HepG2 (cell line): ENCODE data around the gene KREMEN1. TPM values are rescaled to one million over a fixed set of nuclear protein-coding genes. Genes with fewer than 3 reads are reported as not detected.
"Not testable (repeated sequence)": the region's sequence is repeated elsewhere in the genome, so short reads cannot be mapped to it uniquely, and the experiment has no call there.

Source experiments
- ATAC-seq: fragments of 200-7000 bp; cut with Tn5 transposase; 3 replicates; pipeline ENCODE4 v1.9.1; 2020; ENCODE audit warnings: mild to moderate bottlenecking, moderate library complexity
- BruUV-seq: library from RNA; stranded (reverse); fragments of 400-500 nt; replicated peaks from 2 replicates; lab custom pipeline; 2021; lab: Mats Ljungman, UMichigan
- CTCF ChIA-PET: fragments of 300-600 bp; formaldehyde crosslinking; extraction: SDS; loops from one replicate; lab custom pipeline; 2021; ENCODE audit warnings: low total read pairs, inconsistent platforms, low intra/inter-chr PET ratio; lab: Yijun Ruan, JAX
- POLR2A ChIA-PET: fragments of 350-600 bp; sonication (Branson Sonifier 250); formaldehyde crosslinking; loops from one replicate; lab custom pipeline; 2020; ENCODE audit warnings: antibody characterized with exemption, inconsistent platforms; lab: Yijun Ruan, JAX
- DNase-seq: peaks from one replicate; pipeline ENCODE4 v3.0.0-alpha.2; 2015; ENCODE audit warnings: low spot score
- FAIRE-seq: peaks from 3 replicates; lab custom pipeline; 2011; peaks lifted over from hg19 to GRCh38; lab: Jason Lieb, UNC
- H2AFZ ChIP-seq: one replicate; pipeline ENCODE4 v1.6.1; 2011; ENCODE audit warnings: low read length, inconsistent platforms
- H3K27ac ChIP-seq: fragments of 300-600 bp; 3 replicates; pipeline ENCODE4 v1.8.0; 2011; ENCODE audit warnings: mixed run types, mild to moderate bottlenecking, mixed read lengths, low read length, inconsistent platforms; ENCODE audit not compliant: insufficient read depth; ENCODE audit errors: extremely low read length
- H3K27me3 ChIP-seq, 2 experiments: fragments of 200-600 bp in 1 of 2; 2 replicates in 1 of 2; 3 replicates in 1 of 2; pipeline versions ENCODE4 v1.6.0 to v1.8.0; 2011; ENCODE audit warnings: low read length in 2 of 2, mild to moderate bottlenecking in 2 of 2, moderate library complexity in 2 of 2, inconsistent platforms in 1 of 2; ENCODE audit not compliant: insufficient read depth in 2 of 2, control insufficient read depth in 1 of 2
- H3K36me3 ChIP-seq, 2 experiments: fragments of 200-600 bp in 1 of 2; replicated peaks in 1 of 2; 2 replicates in 1 of 2; 3 replicates in 1 of 2; pipeline versions ENCODE4 v1.5.1 to v1.8.0; 2011; ENCODE audit warnings: low read length in 2 of 2, inconsistent platforms in 1 of 2; ENCODE audit not compliant: insufficient read depth in 2 of 2, control insufficient read depth in 1 of 2
- H3K4me1 ChIP-seq: 2 replicates; pipeline ENCODE4 v1.5.1; 2012; ENCODE audit warnings: low read length, inconsistent platforms; ENCODE audit not compliant: insufficient read depth
- H3K4me2 ChIP-seq: 2 replicates; pipeline ENCODE4 v1.6.0; 2011; ENCODE audit warnings: low read depth, low read length, inconsistent platforms
- H3K4me3 ChIP-seq, 3 experiments: fragments of 200-600 bp in 1 of 3; sonication (generic), shearing (Covaris generic) in 1 of 3; replicated peaks in 1 of 3; 2 replicates each; pipeline ENCODE4 v1.5.1; 2011 to 2016; ENCODE audit warnings: low read length in 3 of 3, inconsistent platforms in 2 of 3, low read depth in 2 of 3, mild to moderate bottlenecking in 2 of 3, control low read depth in 1 of 3, mixed read lengths in 1 of 3; ENCODE audit not compliant: insufficient read depth in 1 of 3
- H3K79me2 ChIP-seq: one replicate; pipeline ENCODE4 v1.6.1; 2011; ENCODE audit warnings: low read length, inconsistent platforms; ENCODE audit not compliant: insufficient read depth
- H3K9ac ChIP-seq: 2 replicates; pipeline ENCODE4 v1.6.0; 2011; ENCODE audit warnings: mild to moderate bottlenecking, low read depth, low read length, inconsistent platforms; ENCODE audit not compliant: insufficient read depth
- H3K9me3 ChIP-seq: 2 replicates; pipeline ENCODE4 v1.5.1; 2012; ENCODE audit warnings: mild to moderate bottlenecking, low read length
- H4K20me1 ChIP-seq: 2 replicates; pipeline ENCODE4 v1.6.0; 2011; ENCODE audit warnings: inconsistent platforms, mild to moderate bottlenecking, low read length, moderate library complexity; ENCODE audit not compliant: insufficient read depth
- RBM22 ChIP-seq: fragments of 200-400 bp; formaldehyde crosslinking; optimal IDR thresholded peaks from 2 replicates; pipeline ENCODE3; 2017; ENCODE audit warnings: mild to moderate bottlenecking, low read length, moderate library complexity
- RFX5 ChIP-seq: IDR thresholded peaks from 2 replicates; pipeline ENCODE4 v1.6.1; 2011; ENCODE audit warnings: low read depth, low read length, improper control_type of control experiment
- ZNF20 ChIP-seq: sonication (generic); formaldehyde crosslinking; IDR thresholded peaks from 2 replicates; pipeline ENCODE4 v1.4.0; 2020; ENCODE audit warnings: mild to moderate bottlenecking, moderate library complexity, missing genetic modification reagents
- WGBS: methylation state at CpG from one replicate; pipeline ENCODE4 v1.1.6; 2017; ENCODE audit warnings: low lambda C conversion rate; 5-methylcytosine and 5-hydroxymethylcytosine counted together
- in situ Hi-C: cut with HindIII; loops from 2 replicates; pipeline ENCODE4 v1.10.0; 2017; ENCODE audit warnings: low pct_unique_long_range_greater_than_20kb; ENCODE audit not compliant: extremely low pct_ligation_motif_present
- intact Hi-C: fragments of 100-400 bp; cut with micrococcal nuclease; formaldehyde crosslinking; loops from one replicate; pipeline ENCODE4 v1.10.0; 2022; ENCODE audit not compliant: unreplicated experiment
- polyA plus RNA-seq, 8 experiments: library from polyadenylated mRNA; depleted of rRNA in 3 of 8; stranded (reverse) in 7 of 8; unstranded in 1 of 8; fragments of >200 nt; fragmentation: Illumina TruSeq in 4 of 8; extraction: Trizol in 4 of 8; gene quantifications; 2 replicates each; pipeline versions ENCODE4 v1.2.1 to v1.2.3, GENCODE V29; 2011 to 2016; ENCODE audit warnings: low read depth in 4 of 8, missing spikeins in 1 of 8, mixed read lengths in 1 of 8; ENCODE audit not compliant: insufficient read depth in 1 of 8
- total RNA-seq, 5 experiments: library from RNA; depleted of rRNA; stranded (reverse); fragments of >200 nt; fragmentation: Illumina TruSeq; extraction: Trizol; gene quantifications; 2 replicates each; pipeline ENCODE4 v1.2.3, GENCODE V29; 2016; ENCODE audit warnings: low read depth in 1 of 5
- TF ChIP-seq, protein P1 (sequence below): sonication (generic); formaldehyde crosslinking; IDR thresholded peaks from 2 replicates; pipeline ENCODE4 v1.5.0; 2020; ENCODE audit warnings: mild to moderate bottlenecking, missing genetic modification reagents

The KREMEN1 gene
- total and polyA plus RNA-seq, 2 of the 13 experiments (the other 11 are each of a cell fraction or from before 2014, with no cell fraction given) = 9.8 to 13.8 TPM

DNA sequence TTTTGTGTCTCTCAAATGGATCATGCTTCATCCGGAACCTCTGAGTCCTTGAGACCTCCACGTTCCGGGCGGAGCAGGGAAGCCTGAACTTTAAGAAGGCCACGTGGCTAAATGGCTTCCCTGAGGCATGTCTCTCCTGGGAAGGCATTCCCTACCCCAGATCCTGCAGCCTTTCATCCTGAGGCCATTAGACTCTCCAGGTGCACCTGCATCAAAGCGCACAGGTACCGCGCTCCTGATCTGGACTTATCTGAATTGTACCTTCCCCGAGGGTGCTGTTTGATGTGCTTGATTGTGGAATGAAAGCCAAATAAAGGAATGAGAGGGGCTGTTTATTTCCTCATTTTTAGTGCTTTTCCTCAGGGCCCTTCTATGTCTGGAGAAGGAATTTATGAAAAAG is 33.7 kb upstream of the KREMEN1 start:
- WGBS = 96% methylated on average over 9 of the region's 9 CpGs
- FAIRE-seq = no peak
- ChIA-PET CTCF (no interaction called here), POLR2A (interaction anchor here (0.8 to 3.1 kb wide), 3 partner anchors 108 to 238 kb away, joined by 3 to 22 read pairs (median 6); partner anchors contain the start of genes XBP1 and ZNRF3)
- H3K36me3 ChIP-seq = peaks cover 17 to 72% of the 10 kb centered on the region in 2 experiments; a peak in 4 of 5 replicates
- H4K20me1 ChIP-seq = peaks cover 9% of the 10 kb centered on the region
- H3K4me2 ChIP-seq = no peak overlapping the region
- H3K27me3 ChIP-seq = no peaks in the 10 kb centered on the region
- no peak for ATAC-seq
- in situ Hi-C loops = loop anchor here (5.0 kb wide), 1 partner anchor 182 kb away; no protein-coding TSS in a partner anchor
- H3K9ac ChIP-seq = no peak overlapping the region
- H3K79me2 ChIP-seq = peaks cover 67% of the 10 kb centered on the region
- no peak for TF ChIP-seq ZNF20 (CRISPR knock-in tag)
- peak; percentile 70 for TF ChIP-seq RBM22
- TF ChIP-seq RFX5 = no peak
- TF ChIP-seq, all 625 proteins: peak for 1
- no TSS peak for BruUV-seq
- Histone ChIP-seq H3K4me1 (peaks cover 91% of the 10 kb centered on the region), H2AFZ (no peak overlapping the region), H3K27ac (peak overlapping the region; percentile 17), H3K4me3 (no peak overlapping the region), H3K9me3 (no peaks in the 10 kb centered on the region)
- intact Hi-C loops = no loop called here
- DNase-seq = no peak

DNA sequence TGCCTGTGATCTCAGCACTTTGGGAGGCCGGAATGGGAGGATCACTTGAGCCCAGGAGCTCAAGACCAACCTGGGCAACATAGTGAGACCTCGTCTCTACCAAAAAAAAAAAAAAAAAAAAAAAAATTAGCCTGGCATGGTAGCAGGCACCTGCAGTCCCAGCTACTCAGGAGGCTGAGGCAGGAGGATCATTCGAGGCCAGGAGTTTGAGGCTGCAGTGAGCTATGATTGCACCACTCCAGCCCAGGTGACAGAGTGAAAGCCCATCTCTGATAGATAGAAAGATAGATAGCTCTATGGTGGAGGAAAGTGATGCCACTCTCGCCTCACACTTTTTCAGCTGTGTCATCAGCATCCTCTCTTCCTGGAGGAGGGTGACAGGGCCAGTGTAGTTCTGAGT is 33.2 kb upstream of the KREMEN1 start:
- not testable (repeated sequence) for H2AFZ ChIP-seq, FAIRE-seq, H3K4me2 ChIP-seq, H3K27ac ChIP-seq, ATAC-seq, H3K9ac ChIP-seq, H3K9me3 ChIP-seq, H3K4me3 ChIP-seq, DNase-seq, BruUV-seq, H4K20me1 ChIP-seq, H3K27me3 ChIP-seq
- in situ Hi-C loops (loop anchor here (5.0 kb wide), 1 partner anchor 182 kb away; no protein-coding TSS in a partner anchor), intact Hi-C loops (loop anchor here (1.0 to 5.0 kb wide), 2 partner anchors 113 to 184 kb away; no protein-coding TSS in a partner anchor)
- Histone ChIP-seq H3K79me2 (peaks cover 61% of the 10 kb centered on the region), H3K36me3 (peaks cover 18 to 72% of the 10 kb centered on the region in 2 experiments), H3K4me1 (peaks cover 91% of the 10 kb centered on the region)
- 100% methylated on average over 4 of the region's 4 CpGs for WGBS
- CTCF ChIA-PET = interaction anchor here (2.1 kb wide), 1 partner anchor 184 kb away, joined by 22 read pairs; no protein-coding TSS in a partner anchor
- POLR2A ChIA-PET = interaction anchor here (0.8 to 3.3 kb wide), 4 partner anchors 8 to 239 kb away, joined by 3 to 22 read pairs (median 10); partner anchors contain the start of genes XBP1 and ZNRF3
- TF ChIP-seq RBM22 = peak; percentile 6
- TF ChIP-seq, protein P1, sequence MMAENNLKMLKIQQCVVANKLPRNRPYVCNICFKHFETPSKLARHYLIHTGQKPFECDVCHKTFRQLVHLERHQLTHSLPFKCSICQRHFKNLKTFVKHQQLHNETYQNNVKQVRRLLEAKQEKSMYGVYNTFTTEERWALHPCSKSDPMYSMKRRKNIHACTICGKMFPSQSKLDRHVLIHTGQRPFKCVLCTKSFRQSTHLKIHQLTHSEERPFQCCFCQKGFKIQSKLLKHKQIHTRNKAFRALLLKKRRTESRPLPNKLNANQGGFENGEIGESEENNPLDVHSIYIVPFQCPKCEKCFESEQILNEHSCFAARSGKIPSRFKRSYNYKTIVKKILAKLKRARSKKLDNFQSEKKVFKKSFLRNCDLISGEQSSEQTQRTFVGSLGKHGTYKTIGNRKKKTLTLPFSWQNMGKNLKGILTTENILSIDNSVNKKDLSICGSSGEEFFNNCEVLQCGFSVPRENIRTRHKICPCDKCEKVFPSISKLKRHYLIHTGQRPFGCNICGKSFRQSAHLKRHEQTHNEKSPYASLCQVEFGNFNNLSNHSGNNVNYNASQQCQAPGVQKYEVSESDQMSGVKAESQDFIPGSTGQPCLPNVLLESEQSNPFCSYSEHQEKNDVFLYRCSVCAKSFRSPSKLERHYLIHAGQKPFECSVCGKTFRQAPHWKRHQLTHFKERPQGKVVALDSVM (CRISPR knock-in tag) = peak; percentile 93
